GM12875 (cell line): ENCODE data around the gene KCTD8.

ENCODE experiments used
- H3K4me3 ChIP-seq: one replicate; pipeline ENCODE4 v1.5.1; 2011; ENCODE audit warnings: low read depth, low read length, control low read depth
- CTCF ChIP-seq: IDR thresholded peaks from 2 replicates; pipeline ENCODE4 v1.5.1; 2011; ENCODE audit warnings: low read depth, mild to moderate bottlenecking, control low read depth, inconsistent platforms, low read length, moderate library complexity, borderline replicate concordance; ENCODE audit not compliant: insufficient read depth

The KCTD8 gene

GRCh38 chr4:44326741-44327140 is 121.9 kb downstream of the KCTD8 start:
- no peak for TF ChIP-seq CTCF
- H3K4me3 ChIP-seq = no peak overlapping the region

- H3K4me3 ChIP-seq = no peak overlapping the region
- no peak for TF ChIP-seq CTCF
Observed at GRCh38 chr4:44320833-44321232, 127.8 kb downstream of the KCTD8 start.

- no peak for TF ChIP-seq CTCF
Observed at GRCh38 chr4:44319129-44319528, 129.5 kb downstream of the KCTD8 start.

GRCh38 chr4:44313702-44314101 is 134.9 kb downstream of the KCTD8 start:
- no peak overlapping the region for H3K4me3 ChIP-seq
- TF ChIP-seq CTCF = no peak

More at GRCh38 chr4:44319129-44319528, 129.5 kb downstream of the KCTD8 start:
- no peak overlapping the region for H3K4me3 ChIP-seq

GRCh38 chr4:44287505-44287904 is 161.1 kb downstream of the KCTD8 start:
- no peak overlapping the region for H3K4me3 ChIP-seq
- TF ChIP-seq CTCF = no peak

- H3K4me3 ChIP-seq = no peak overlapping the region
- TF ChIP-seq CTCF = no peak
Observed at GRCh38 chr4:44279469-44279868, 169.1 kb downstream of the KCTD8 start.

GRCh38 chr4:44279066-44279465 is 169.5 kb downstream of the KCTD8 start:
- H3K4me3 ChIP-seq = no peak overlapping the region
- no peak for TF ChIP-seq CTCF
